HEK293 (cell line): ENCODE measurements around the gene KDM2B.

Source experiments
- CTCF ChIA-PET: fragments of 350-600 bp; formaldehyde crosslinking; extraction: SDS; loops from one replicate; lab custom pipeline; 2021; ENCODE audit warnings: antibody characterized with exemption; lab: Yijun Ruan, JAX
- POLR2A ChIA-PET: fragments of 300-600 bp; formaldehyde crosslinking; extraction: SDS; loops from one replicate; lab custom pipeline; 2020; ENCODE audit warnings: antibody characterized with exemption, inconsistent platforms; lab: Yijun Ruan, JAX
- H3K27ac ChIP-seq: fragments of 200-500 bp; sonication (Bioruptor generic); 2 replicates; pipeline ENCODE4 v1.5.1; 2014; ENCODE audit warnings: low read depth, low read length, control low read depth, inconsistent platforms; ENCODE audit errors: extremely low read depth
- H3K36me3 ChIP-seq, 2 experiments: fragments of 200-500 bp in 1 of 2; sonication (Bioruptor generic) in 1 of 2; 1 replicate in 1 of 2; 2 replicates in 1 of 2; pipeline ENCODE4 v1.5.1; 2014 to 2017; ENCODE audit warnings: inconsistent platforms in 2 of 2, low read length in 2 of 2; ENCODE audit not compliant: control insufficient read depth in 2 of 2, insufficient read depth in 1 of 2
- H3K4me1 ChIP-seq: fragments of 200-500 bp; sonication (Bioruptor generic); 2 replicates; pipeline ENCODE4 v1.5.1; 2014; ENCODE audit warnings: mild to moderate bottlenecking, low read length, inconsistent platforms; ENCODE audit not compliant: control insufficient read depth, insufficient read depth
- H3K4me3 ChIP-seq: 2 replicates; pipeline ENCODE4 v1.5.1; 2011; ENCODE audit warnings: low read depth, mild to moderate bottlenecking, control low read depth, low read length, moderate library complexity
- H3K9me3 ChIP-seq: fragments of 200-500 bp; sonication (Bioruptor generic); 2 replicates; pipeline ENCODE4 v1.5.1; 2014; ENCODE audit warnings: low read depth, low read length, inconsistent platforms; ENCODE audit not compliant: control insufficient read depth, insufficient read depth
- GLIS1 ChIP-seq: fragments of 450-650 bp; formaldehyde crosslinking; IDR thresholded peaks from 2 replicates; pipeline ENCODE4 v1.5.1; 2016; ENCODE audit warnings: missing biosample characterization, missing genetic modification characterization
- GLIS2 ChIP-seq: fragments of 450-650 bp; formaldehyde crosslinking; IDR thresholded peaks from 2 replicates; pipeline ENCODE4 v1.5.1; 2016; ENCODE audit warnings: missing biosample characterization, missing genetic modification characterization
- HOXC10 ChIP-seq: sonication (generic); formaldehyde crosslinking; IDR thresholded peaks from 2 replicates; pipeline ENCODE4 v1.8.1; 2023; ENCODE audit warnings: mild to moderate bottlenecking, missing genetic modification reagents
- SP2 ChIP-seq: fragments of 450-650 bp; formaldehyde crosslinking; IDR thresholded peaks from 2 replicates; pipeline ENCODE4 v1.5.1; 2016; ENCODE audit warnings: missing biosample characterization, missing genetic modification characterization
- WT1 ChIP-seq: fragments of 450-650 bp; formaldehyde crosslinking; IDR thresholded peaks from 2 replicates; pipeline ENCODE4 v1.5.1; 2016; ENCODE audit warnings: missing biosample characterization, missing genetic modification characterization
- YY2 ChIP-seq: fragments of 450-650 bp; formaldehyde crosslinking; IDR thresholded peaks from 2 replicates; pipeline ENCODE4 v1.5.1; 2016; ENCODE audit warnings: missing biosample characterization, missing genetic modification characterization
- ZBTB44 ChIP-seq: fragments of 450-650 bp; IDR thresholded peaks from 2 replicates; pipeline ENCODE4 v1.5.1; 2018; ENCODE audit warnings: missing biosample characterization, mild to moderate bottlenecking, missing genetic modification characterization
- ZBTB6 ChIP-seq: fragments of 450-650 bp; formaldehyde crosslinking; IDR thresholded peaks from 2 replicates; pipeline ENCODE4 v1.5.1; 2017; ENCODE audit warnings: missing biosample characterization, missing genetic modification characterization
- ZBTB7A ChIP-seq: fragments of 450-650 bp; formaldehyde crosslinking; IDR thresholded peaks from 2 replicates; pipeline ENCODE4 v1.5.1; 2016; ENCODE audit warnings: low read depth, missing biosample characterization, missing genetic modification characterization
- ZEB2 ChIP-seq: fragments of 450-650 bp; formaldehyde crosslinking; IDR thresholded peaks from 2 replicates; pipeline ENCODE4 v1.5.1; 2016; ENCODE audit warnings: missing biosample characterization, missing genetic modification characterization
- ZFP3 ChIP-seq: fragments of 450-650 bp; formaldehyde crosslinking; IDR thresholded peaks from 2 replicates; pipeline ENCODE4 v1.5.1; 2016; ENCODE audit warnings: low read depth, missing biosample characterization, missing genetic modification characterization
- ZNF10 ChIP-seq: fragments of 450-650 bp; formaldehyde crosslinking; IDR thresholded peaks from 2 replicates; pipeline ENCODE4 v1.5.1; 2017; ENCODE audit warnings: missing biosample characterization, missing genetic modification characterization
- ZNF16 ChIP-seq: fragments of 450-650 bp; formaldehyde crosslinking; IDR thresholded peaks from 2 replicates; pipeline ENCODE4 v1.5.1; 2016; ENCODE audit warnings: low read depth, missing biosample characterization, missing genetic modification characterization
- ZNF18 ChIP-seq: fragments of 450-650 bp; formaldehyde crosslinking; IDR thresholded peaks from 2 replicates; pipeline ENCODE4 v1.5.1; 2016; ENCODE audit warnings: missing biosample characterization, missing genetic modification characterization
- ZNF221 ChIP-seq: fragments of 450-650 bp; formaldehyde crosslinking; IDR thresholded peaks from 2 replicates; pipeline ENCODE4 v1.5.1; 2017; ENCODE audit warnings: missing biosample characterization, missing genetic modification characterization, borderline replicate concordance
- ZNF404 ChIP-seq: fragments of 450-650 bp; formaldehyde crosslinking; IDR thresholded peaks from 2 replicates; pipeline ENCODE4 v1.5.1; 2017; ENCODE audit warnings: missing biosample characterization, missing genetic modification characterization
- ZNF549 ChIP-seq: fragments of 450-650 bp; IDR thresholded peaks from 2 replicates; pipeline ENCODE4 v1.5.1; 2018; ENCODE audit warnings: missing biosample characterization, missing genetic modification characterization, mild to moderate bottlenecking, inconsistent platforms, moderate library complexity
- ZNF561 ChIP-seq: fragments of 450-650 bp; IDR thresholded peaks from 2 replicates; pipeline ENCODE4 v1.5.1; 2018; ENCODE audit warnings: missing biosample characterization, missing genetic modification characterization, borderline replicate concordance
- ZNF777 ChIP-seq: fragments of 450-650 bp; formaldehyde crosslinking; IDR thresholded peaks from 2 replicates; pipeline ENCODE4 v1.5.1; 2017; ENCODE audit warnings: missing biosample characterization, missing genetic modification characterization, borderline replicate concordance
- ZNF791 ChIP-seq: fragments of 450-650 bp; formaldehyde crosslinking; IDR thresholded peaks from 2 replicates; pipeline ENCODE4 v1.5.1; 2016; ENCODE audit warnings: missing biosample characterization, missing genetic modification characterization
- TF ChIP-seq, protein P1 (sequence below): fragments of 450-650 bp; formaldehyde crosslinking; IDR thresholded peaks from 2 replicates; pipeline ENCODE4 v1.5.1; 2016; ENCODE audit warnings: missing biosample characterization, missing genetic modification characterization, borderline replicate concordance
- TF ChIP-seq, protein P2 (sequence below): fragments of 450-650 bp; formaldehyde crosslinking; IDR thresholded peaks from 2 replicates; pipeline ENCODE4 v1.5.1; 2016; ENCODE audit warnings: missing biosample characterization, missing genetic modification characterization
- TF ChIP-seq, protein P3 (sequence below): fragments of 450-650 bp; formaldehyde crosslinking; IDR thresholded peaks from 2 replicates; pipeline ENCODE4 v1.5.1; 2016; ENCODE audit warnings: missing biosample characterization, missing genetic modification characterization

KDM2B gene

GRCh38 chr12:121514184-121514742 lies 66.6 kb downstream of the KDM2B start:
- ChIA-PET CTCF (interaction anchor here (0.5 kb wide), 1 partner anchor 39 kb away, joined by 5 read pairs; no protein-coding TSS in a partner anchor), POLR2A (interaction anchor here (0.6 kb wide), 1 partner anchor 10 kb away, joined by 9 read pairs; no protein-coding TSS in a partner anchor)
- Histone ChIP-seq H3K36me3 (peaks cover 4 to 30% of the 10 kb centered on the region in 2 experiments; a peak in 2 of 3 replicates), H3K4me3 (no peak overlapping the region), H3K27ac (no peak overlapping the region), H3K4me1 (no peaks in the 10 kb centered on the region), H3K9me3 (no peaks in the 10 kb centered on the region)
- TF ChIP-seq ZNF561 (tag by site-specific recombination) (no peak), ZBTB7A (tag by site-specific recombination) (no peak), ZBTB44 (tag by site-specific recombination) (no peak), GLIS2 (tag by site-specific recombination) (peak; percentile 41), YY2 (tag by site-specific recombination) (no peak), GLIS1 (peak; percentile 36), ZNF549 (tag by site-specific recombination) (no peak), ZNF10 (tag by site-specific recombination) (no peak), WT1 (tag by site-specific recombination) (peak; percentile 72), ZNF221 (tag by site-specific recombination) (no peak), ZNF18 (tag by site-specific recombination) (peak; percentile 97), ZNF777 (tag by site-specific recombination) (no peak), ZNF16 (tag by site-specific recombination) (no peak)
- TF ChIP-seq, protein P1, sequence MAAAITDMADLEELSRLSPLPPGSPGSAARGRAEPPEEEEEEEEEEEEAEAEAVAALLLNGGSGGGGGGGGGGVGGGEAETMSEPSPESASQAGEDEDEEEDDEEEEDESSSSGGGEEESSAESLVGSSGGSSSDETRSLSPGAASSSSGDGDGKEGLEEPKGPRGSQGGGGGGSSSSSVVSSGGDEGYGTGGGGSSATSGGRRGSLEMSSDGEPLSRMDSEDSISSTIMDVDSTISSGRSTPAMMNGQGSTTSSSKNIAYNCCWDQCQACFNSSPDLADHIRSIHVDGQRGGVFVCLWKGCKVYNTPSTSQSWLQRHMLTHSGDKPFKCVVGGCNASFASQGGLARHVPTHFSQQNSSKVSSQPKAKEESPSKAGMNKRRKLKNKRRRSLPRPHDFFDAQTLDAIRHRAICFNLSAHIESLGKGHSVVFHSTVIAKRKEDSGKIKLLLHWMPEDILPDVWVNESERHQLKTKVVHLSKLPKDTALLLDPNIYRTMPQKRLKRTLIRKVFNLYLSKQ (tag by site-specific recombination): no peak
- TF ChIP-seq, protein P2, sequence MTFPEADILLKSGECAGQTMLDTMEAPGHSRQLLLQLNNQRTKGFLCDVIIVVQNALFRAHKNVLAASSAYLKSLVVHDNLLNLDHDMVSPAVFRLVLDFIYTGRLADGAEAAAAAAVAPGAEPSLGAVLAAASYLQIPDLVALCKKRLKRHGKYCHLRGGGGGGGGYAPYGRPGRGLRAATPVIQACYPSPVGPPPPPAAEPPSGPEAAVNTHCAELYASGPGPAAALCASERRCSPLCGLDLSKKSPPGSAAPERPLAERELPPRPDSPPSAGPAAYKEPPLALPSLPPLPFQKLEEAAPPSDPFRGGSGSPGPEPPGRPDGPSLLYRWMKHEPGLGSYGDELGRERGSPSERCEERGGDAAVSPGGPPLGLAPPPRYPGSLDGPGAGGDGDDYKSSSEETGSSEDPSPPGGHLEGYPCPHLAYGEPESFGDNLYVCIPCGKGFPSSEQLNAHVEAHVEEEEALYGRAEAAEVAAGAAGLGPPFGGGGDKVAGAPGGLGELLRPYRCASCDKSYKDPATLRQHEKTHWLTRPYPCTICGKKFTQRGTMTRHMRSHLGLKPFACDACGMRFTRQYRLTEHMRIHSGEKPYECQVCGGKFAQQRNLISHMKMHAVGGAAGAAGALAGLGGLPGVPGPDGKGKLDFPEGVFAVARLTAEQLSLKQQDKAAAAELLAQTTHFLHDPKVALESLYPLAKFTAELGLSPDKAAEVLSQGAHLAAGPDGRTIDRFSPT (tag by site-specific recombination): peak; percentile 23; the same call in 1 of the 2 replicates

GRCh38 chr12:121513464-121514183 lies 67.2 kb downstream of the KDM2B start:
- H3K4me1 ChIP-seq: no peaks in the 10 kb centered on the region
- no peak overlapping the region for H3K27ac ChIP-seq
- POLR2A ChIA-PET: interaction anchor here (0.6 kb wide), 1 partner anchor 9 kb away, joined by 9 read pairs; no protein-coding TSS in a partner anchor
- H3K4me3 ChIP-seq: no peak overlapping the region
- peaks cover 4 to 28% of the 10 kb centered on the region in 2 experiments; a peak in 2 of 3 replicates for H3K36me3 ChIP-seq
- CTCF ChIA-PET: interaction anchor here (0.5 kb wide), 1 partner anchor 40 kb away, joined by 5 read pairs; no protein-coding TSS in a partner anchor
- H3K9me3 ChIP-seq: no peaks in the 10 kb centered on the region
- TF ChIP-seq ZNF404 (tag by site-specific recombination): no peak
- TF ChIP-seq ZEB2 (tag by site-specific recombination): no peak
- TF ChIP-seq, protein P3, sequence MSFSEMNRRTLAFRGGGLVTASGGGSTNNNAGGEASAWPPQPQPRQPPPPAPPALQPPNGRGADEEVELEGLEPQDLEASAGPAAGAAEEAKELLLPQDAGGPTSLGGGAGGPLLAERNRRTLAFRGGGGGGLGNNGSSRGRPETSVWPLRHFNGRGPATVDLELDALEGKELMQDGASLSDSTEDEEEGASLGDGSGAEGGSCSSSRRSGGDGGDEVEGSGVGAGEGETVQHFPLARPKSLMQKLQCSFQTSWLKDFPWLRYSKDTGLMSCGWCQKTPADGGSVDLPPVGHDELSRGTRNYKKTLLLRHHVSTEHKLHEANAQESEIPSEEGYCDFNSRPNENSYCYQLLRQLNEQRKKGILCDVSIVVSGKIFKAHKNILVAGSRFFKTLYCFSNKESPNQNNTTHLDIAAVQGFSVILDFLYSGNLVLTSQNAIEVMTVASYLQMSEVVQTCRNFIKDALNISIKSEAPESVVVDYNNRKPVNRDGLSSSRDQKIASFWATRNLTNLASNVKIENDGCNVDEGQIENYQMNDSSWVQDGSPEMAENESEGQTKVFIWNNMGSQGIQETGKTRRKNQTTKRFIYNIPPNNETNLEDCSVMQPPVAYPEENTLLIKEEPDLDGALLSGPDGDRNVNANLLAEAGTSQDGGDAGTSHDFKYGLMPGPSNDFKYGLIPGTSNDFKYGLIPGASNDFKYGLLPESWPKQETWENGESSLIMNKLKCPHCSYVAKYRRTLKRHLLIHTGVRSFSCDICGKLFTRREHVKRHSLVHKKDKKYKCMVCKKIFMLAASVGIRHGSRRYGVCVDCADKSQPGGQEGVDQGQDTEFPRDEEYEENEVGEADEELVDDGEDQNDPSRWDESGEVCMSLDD: no peak
- TF ChIP-seq ZFP3 (tag by site-specific recombination): no peak
- TF ChIP-seq ZBTB6 (tag by site-specific recombination): 0 out of 2 replicates have a peak, but pooled peaks have one; percentile 65
- peak; percentile 48 for TF ChIP-seq SP2 (tag by site-specific recombination)
- no peak for TF ChIP-seq ZNF791 (tag by site-specific recombination)
- TF ChIP-seq HOXC10 (CRISPR knock-in tag): no peak
